Measurements from ENCODE around the gene ASPA.
"Not testable (repeated sequence)": the region's sequence is repeated elsewhere in the genome, so short reads cannot be mapped to it uniquely, and the experiment has no call there.

The ASPA gene

GRCh38 chr17:3438368-3438767 lies 37.4 kb upstream of the ASPA start:
- no peak for DNase-seq (ENCODE audit: low read depth in 1 of 2, low spot score in 1 of 2)
- Histone ChIP-seq H3K27me3 (ENCODE audit: insufficient read depth, poor library complexity, severe bottlenecking) (no peaks in the 10 kb centered on the region), H3K4me3 (replicated peaks; ENCODE audit: insufficient read depth, low read length) (no peak overlapping the region), H3K27ac (replicated peaks) (no peak overlapping the region)
- TF ChIP-seq POLR2AphosphoS5 (IDR thresholded peaks at IDR 0.05; ENCODE audit: low read depth), result no peak
- TF ChIP-seq REST (IDR thresholded peaks at IDR 0.05; ENCODE audit: insufficient replicate concordance, low read depth), result no peak
- TF ChIP-seq SPI1 (IDR thresholded peaks at IDR 0.05; ENCODE audit: borderline replicate concordance, low read depth), result no peak
- TF ChIP-seq CTCF (IDR thresholded peaks at IDR 0.05; ENCODE audit: insufficient read depth, low read length), result no peak
- TF ChIP-seq GABPA (IDR thresholded peaks at IDR 0.05; ENCODE audit: low read depth), result no peak

GRCh38 chr17:3440451-3440850 lies 35.3 kb upstream of the ASPA start:
- TF ChIP-seq CTCF (IDR thresholded peaks at IDR 0.05; ENCODE audit: insufficient read depth, low read length), result no peak
- no peak for DNase-seq (ENCODE audit: low read depth in 1 of 2, low spot score in 1 of 2)
- no peak overlapping the region for H3K4me3 ChIP-seq (replicated peaks; ENCODE audit: insufficient read depth, low read length)
- H3K27me3 ChIP-seq (ENCODE audit: insufficient read depth, poor library complexity, severe bottlenecking), result no peaks in the 10 kb centered on the region
- H3K27ac ChIP-seq (replicated peaks), result no peak overlapping the region

GRCh38 chr17:3447625-3448024 lies 28.2 kb upstream of the ASPA start:
- no peak overlapping the region for H3K27ac ChIP-seq (replicated peaks)
- DNase-seq (ENCODE audit: low read depth in 1 of 2, low spot score in 1 of 2), result peak in 1 of 2 experiments; percentile 18
- H3K4me3 ChIP-seq (replicated peaks; ENCODE audit: insufficient read depth, low read length), result no peak overlapping the region
- H3K27me3 ChIP-seq (ENCODE audit: insufficient read depth, poor library complexity, severe bottlenecking), result no peaks in the 10 kb centered on the region
- TF ChIP-seq GABPA (IDR thresholded peaks at IDR 0.05; ENCODE audit: low read depth), result no peak
- no peak for TF ChIP-seq REST (IDR thresholded peaks at IDR 0.05; ENCODE audit: insufficient replicate concordance, low read depth)
- TF ChIP-seq SPI1 (IDR thresholded peaks at IDR 0.05; ENCODE audit: borderline replicate concordance, low read depth), result no peak
- no peak for TF ChIP-seq CTCF (IDR thresholded peaks at IDR 0.05; ENCODE audit: insufficient read depth, low read length)
- no peak for TF ChIP-seq POLR2AphosphoS5 (IDR thresholded peaks at IDR 0.05; ENCODE audit: low read depth)

GRCh38 chr17:3448059-3448665 lies 27.6 kb upstream of the ASPA start:
- TF ChIP-seq REST (IDR thresholded peaks at IDR 0.05; ENCODE audit: insufficient replicate concordance, low read depth) (no peak), SPI1 (IDR thresholded peaks at IDR 0.05; ENCODE audit: borderline replicate concordance, low read depth) (no peak), GABPA (IDR thresholded peaks at IDR 0.05; ENCODE audit: low read depth) (no peak), POLR2AphosphoS5 (IDR thresholded peaks at IDR 0.05; ENCODE audit: low read depth) (no peak), CTCF (IDR thresholded peaks at IDR 0.05; ENCODE audit: insufficient read depth, low read length) (no peak)
- H3K27me3 ChIP-seq (ENCODE audit: insufficient read depth, poor library complexity, severe bottlenecking), result no peaks in the 10 kb centered on the region
- no peak overlapping the region for H3K27ac ChIP-seq (replicated peaks)
- no peak overlapping the region for H3K4me3 ChIP-seq (replicated peaks; ENCODE audit: insufficient read depth, low read length)
- DNase-seq (ENCODE audit: low read depth in 1 of 2, low spot score in 1 of 2), result no peak

- DNase-seq (ENCODE audit: low read depth in 1 of 2, low spot score in 1 of 2), result not testable (repeated sequence)
Measured at GRCh38 chr17:3466355-3466754, 9.4 kb upstream of the ASPA start.

More at GRCh38 chr17:3466355-3466754, 9.4 kb upstream of the ASPA start:
- not testable (repeated sequence) for H3K27me3 ChIP-seq (ENCODE audit: insufficient read depth, poor library complexity, severe bottlenecking); H3K27ac ChIP-seq (replicated peaks); H3K4me3 ChIP-seq (replicated peaks; ENCODE audit: insufficient read depth, low read length)

Measured in HL-60 (cell line).